HG03064 (cell line): ENCODE results near the gene AMBRA1.
"Not testable (repeated sequence)": the region's sequence is repeated elsewhere in the genome, so short reads cannot be mapped to it uniquely, and the experiment has no call there.

Experiments used
- ATAC-seq: cut with Tn5 transposase; IDR thresholded peaks from one replicate; pipeline ENCODE4 v1.9.1; 2021; ENCODE audit warnings: low read depth; ENCODE audit not compliant: unreplicated experiment

Gene AMBRA1

GRCh38 chr11:46615756-46616155 lies 21.9 kb upstream of the AMBRA1 start:
- no peak for ATAC-seq

- no peak for ATAC-seq
These were observed 18.5 kb upstream of the AMBRA1 start for GRCh38 chr11:46612326-46612725.

- no peak for ATAC-seq
These were observed 17.9 kb upstream of the AMBRA1 start for GRCh38 chr11:46611526-46612304.

GRCh38 chr11:46609386-46609785 lies 15.6 kb upstream of the AMBRA1 start:
- ATAC-seq, result no peak

GRCh38 chr11:46607516-46607915 lies 13.7 kb upstream of the AMBRA1 start:
- no peak for ATAC-seq

- ATAC-seq, result no peak
These were observed 11.0 kb upstream of the AMBRA1 start for GRCh38 chr11:46604796-46605195.

- no peak for ATAC-seq
These were observed 10.0 kb upstream of the AMBRA1 start for GRCh38 chr11:46603704-46604308.

GRCh38 chr11:46601129-46601528 lies 7.3 kb upstream of the AMBRA1 start:
- ATAC-seq, result no peak

GRCh38 chr11:46600194-46600960 lies 6.6 kb upstream of the AMBRA1 start:
- ATAC-seq, result no peak

- no peak for ATAC-seq
These were observed 5.7 kb upstream of the AMBRA1 start for GRCh38 chr11:46599340-46600193.

GRCh38 chr11:46597609-46598219 lies 3.9 kb upstream of the AMBRA1 start:
- no peak for ATAC-seq

GRCh38 chr11:46597155-46597554 lies 3.3 kb upstream of the AMBRA1 start:
- no peak for ATAC-seq

GRCh38 chr11:46594785-46595184 lies 962 bp upstream of the AMBRA1 start:
- no peak for ATAC-seq

- ATAC-seq, result no peak
These were observed 514 bp upstream of the AMBRA1 start for GRCh38 chr11:46594374-46594700.

GRCh38 chr11:46590740-46591605 lies 2.9 kb downstream of the AMBRA1 start:
- ATAC-seq, result no peak

GRCh38 chr11:46588915-46589314 lies 4.9 kb downstream of the AMBRA1 start:
- ATAC-seq, result no peak

GRCh38 chr11:46588131-46588530 lies 5.7 kb downstream of the AMBRA1 start:
- no peak for ATAC-seq

- ATAC-seq, result not testable (repeated sequence)
These were observed 10.3 kb downstream of the AMBRA1 start for GRCh38 chr11:46583513-46583912.

GRCh38 chr11:46582588-46582987 lies 11.2 kb downstream of the AMBRA1 start:
- no peak for ATAC-seq
